HG03442 (cell line): ENCODE measurements around the gene AGTR1.
A peak's percentile ranks its signal among the peaks of the same experiment; 100 is the strongest.
"Not testable (repeated sequence)": the region's sequence is repeated elsewhere in the genome, so short reads cannot be mapped to it uniquely, and the experiment has no call there.

Experiments
- ATAC-seq: cut with Tn5 transposase; IDR thresholded peaks from one replicate; pipeline ENCODE4 v1.9.1; 2021; ENCODE audit warnings: mild to moderate bottlenecking, moderate library complexity; ENCODE audit not compliant: unreplicated experiment

AGTR1 gene

DNA sequence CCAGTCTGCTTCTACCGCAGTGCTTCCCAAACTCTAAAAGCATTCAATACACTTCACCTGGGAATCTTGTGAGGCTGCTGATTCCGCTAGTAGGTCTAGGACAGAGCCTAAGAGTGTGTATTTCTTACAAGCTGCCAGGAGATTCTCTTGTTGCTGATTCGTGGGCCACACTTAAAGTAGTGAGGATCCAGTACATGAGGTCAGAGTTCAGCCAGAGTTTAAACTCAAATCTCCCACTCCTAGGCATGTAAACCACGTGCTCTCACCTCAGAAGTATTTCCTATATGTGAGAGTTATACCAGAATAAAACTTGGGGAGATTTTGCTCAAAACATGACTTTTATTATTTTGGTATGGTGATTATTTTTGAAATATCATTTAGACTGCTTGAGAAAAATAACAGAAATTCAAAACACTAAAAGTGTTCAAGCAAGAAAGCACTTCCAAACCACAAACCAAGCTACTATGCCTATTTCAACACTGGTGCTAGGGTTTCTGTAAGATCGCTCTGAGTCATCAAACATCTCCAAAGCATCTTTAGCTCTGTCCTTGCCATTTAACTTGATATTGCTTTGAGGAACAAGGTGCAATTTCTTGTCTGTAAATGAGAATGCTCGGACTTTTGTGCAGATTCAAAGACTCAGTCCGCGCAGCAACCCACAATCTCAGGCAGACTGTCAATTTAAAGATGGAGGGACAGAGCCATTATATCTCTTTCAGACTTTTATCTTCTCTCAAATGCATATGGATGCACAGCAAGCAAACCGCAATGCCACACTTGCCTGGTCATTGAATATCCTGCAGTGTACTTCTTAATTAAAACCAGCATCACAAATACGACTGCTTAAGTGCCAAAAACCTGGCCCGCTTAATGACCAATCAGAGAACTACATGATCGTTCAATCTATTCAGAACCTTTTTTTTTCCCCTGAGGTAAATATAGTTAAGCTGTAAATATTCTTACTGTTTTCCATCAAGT is 59.8 kb downstream of the AGTR1 start:
- no peak for ATAC-seq

DNA sequence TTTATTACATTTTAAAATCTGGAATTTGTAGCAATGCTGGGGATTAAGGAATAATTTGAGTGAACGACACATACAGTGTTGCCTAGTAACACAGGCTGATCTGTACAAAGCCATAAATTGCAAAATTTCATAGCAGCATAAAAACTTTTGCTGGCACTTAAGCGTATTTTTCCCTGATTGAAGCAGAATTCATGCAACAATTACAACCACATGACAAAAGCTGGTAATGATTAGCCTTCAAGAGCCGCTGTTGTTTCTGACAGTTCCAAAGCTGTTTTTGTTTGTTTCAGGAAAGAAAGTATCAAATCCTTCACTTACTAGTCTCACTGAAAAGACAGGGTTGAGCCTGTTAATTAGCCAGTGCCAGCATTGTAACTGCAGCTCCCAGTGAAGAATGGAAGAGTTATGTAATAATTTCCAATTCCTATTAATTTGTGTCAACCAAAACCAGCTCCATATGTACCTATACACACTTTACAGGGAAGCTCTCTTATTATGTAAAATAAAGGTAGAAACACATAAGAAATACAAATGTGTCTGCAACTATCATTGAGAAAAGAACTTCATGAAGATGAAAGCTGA is 60.7 kb downstream of the AGTR1 start:
- ATAC-seq, result no peak

DNA sequence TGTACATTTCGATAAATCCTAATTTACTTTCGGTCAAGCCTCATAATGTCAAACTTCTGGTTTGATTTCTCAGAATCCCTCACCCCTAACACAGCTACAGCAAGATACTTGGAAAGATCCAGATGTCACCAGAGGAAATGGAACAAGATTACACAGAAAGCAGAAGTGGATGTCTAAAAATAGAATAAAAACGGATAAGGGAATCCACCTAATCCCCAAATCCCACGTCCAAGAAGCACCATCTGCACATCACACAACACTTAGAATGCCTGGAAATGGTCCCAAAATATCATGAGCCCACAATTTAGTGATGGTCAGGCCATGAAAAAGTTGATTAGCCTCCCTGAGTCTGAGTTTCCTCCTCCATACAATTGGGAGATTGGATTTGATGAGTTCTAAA is 61.7 kb downstream of the AGTR1 start:
- ATAC-seq, result no peak

DNA sequence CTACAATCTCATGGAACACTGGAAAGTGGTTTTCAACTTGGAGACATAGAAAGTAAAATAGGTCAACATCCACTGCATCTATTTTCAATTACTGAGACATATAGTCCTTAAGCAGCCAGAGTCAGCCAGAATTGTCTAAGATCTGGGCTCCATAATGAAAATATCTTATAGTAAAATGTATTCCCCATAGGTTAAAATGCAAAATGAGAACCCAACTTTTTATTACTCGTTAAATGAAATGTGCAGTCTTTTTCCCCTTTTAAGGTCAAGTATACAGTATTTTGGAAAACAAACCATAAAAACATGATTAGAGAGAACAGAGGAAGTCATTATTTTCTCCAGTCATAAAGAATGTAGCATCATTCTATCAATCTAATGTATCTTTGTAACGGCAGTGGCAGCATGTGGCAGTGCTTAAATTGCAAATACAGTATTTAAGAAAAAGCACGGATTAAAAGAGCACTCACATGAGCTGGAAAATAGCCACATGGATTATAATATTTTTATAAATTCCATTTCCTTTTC is 65.5 kb downstream of the AGTR1 start:
- ATAC-seq, result no peak

DNA sequence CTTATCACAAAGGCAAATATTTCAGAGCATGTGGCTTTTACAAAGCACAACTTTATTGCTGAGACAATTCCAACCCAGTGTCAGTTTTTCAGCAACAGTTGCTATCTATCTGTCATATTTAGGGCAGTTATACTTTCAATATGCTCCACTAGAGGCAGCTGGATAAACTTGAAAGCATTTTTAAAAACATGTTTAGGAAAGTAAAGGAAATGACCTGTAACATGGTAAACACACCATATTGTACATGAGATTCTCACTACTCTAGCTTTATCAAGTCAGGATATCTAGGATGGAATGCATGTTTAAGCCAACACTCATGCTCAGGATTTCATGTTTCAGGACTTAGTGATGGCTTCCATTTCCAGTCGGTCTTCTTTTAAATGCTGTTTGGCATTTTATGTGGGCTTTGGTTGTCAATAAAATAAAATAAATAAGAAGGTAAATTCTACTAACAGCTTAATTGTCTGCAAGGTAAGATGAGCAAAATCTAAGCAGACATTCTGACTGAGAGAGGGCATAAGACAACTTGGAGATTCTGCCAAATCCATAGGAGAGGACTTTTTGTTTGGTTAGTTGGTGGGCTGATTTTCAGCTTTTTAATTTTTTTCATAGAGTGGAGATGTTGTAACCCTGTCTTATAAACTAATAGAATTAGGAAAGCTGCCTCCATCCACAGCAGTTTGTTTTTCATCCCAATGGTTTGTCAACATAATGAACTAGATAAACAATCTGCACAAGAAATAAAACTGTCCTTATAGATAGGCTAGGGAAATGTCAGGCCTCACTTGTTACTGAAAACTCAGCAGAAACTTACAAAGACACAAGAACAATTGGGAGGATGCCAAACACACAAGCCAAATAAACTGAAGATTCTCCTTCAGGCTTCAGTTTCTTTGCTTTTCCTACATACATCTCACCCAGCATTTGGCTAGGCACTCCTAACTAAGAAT is 66.6 kb downstream of the AGTR1 start:
- ATAC-seq, result no peak

DNA sequence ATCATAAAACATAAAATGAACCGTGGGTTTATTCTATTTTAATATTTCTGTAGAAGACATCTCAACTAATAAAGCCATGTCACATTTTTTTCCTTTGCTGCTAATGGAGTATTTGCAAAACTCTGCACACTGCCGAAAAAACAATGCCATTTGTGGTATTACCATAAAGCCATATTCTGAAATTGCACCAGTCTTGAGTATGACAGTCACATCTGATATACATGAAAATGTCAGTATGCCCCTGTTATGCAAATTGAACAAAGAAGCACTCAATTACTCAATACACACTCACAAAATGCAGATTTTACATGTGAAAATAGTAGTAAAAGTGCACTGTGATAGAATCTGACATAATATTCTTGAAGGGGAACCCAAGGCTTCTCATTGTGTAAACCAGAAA is 74.7 kb downstream of the AGTR1 start:
- ATAC-seq, result no peak

DNA sequence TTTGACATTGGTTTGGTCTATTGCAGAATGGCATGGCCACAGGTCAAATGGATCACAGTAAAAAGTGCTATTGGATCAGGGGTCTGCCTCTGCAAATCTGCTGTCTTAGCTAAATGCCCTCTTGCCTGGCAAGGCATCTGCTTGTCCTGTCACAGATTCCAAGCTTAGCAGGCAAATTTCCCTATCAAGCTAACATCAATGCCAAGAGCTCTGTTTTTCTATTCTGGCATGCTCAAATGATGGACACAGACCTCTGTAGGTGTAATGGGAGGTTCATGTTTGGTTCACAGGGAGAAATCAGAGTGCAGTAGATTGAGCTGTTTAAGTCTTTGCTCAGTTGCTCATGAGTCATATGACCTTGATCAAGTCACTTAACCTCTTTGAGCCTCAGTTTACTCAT is 75.1 kb downstream of the AGTR1 start:
- ATAC-seq, result no peak

DNA sequence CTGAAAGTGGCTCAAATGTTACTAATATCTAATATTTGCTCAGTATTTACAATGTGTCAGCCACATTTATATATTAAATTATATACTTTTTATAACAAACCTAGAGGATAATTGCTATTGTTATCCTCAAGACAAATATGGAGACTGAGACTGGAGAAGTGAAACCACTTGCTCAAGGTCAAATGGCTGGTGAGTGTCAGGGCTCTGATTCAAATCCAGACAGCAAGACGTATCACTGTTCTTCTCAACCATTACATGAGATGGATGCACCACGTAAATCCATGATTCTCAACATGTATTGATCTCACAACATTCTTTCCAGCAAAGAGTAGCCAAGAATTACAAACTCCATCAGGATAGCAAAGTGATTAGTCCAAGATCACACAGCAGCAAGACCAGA is 76.1 kb downstream of the AGTR1 start:
- ATAC-seq, result peak; percentile 61

DNA sequence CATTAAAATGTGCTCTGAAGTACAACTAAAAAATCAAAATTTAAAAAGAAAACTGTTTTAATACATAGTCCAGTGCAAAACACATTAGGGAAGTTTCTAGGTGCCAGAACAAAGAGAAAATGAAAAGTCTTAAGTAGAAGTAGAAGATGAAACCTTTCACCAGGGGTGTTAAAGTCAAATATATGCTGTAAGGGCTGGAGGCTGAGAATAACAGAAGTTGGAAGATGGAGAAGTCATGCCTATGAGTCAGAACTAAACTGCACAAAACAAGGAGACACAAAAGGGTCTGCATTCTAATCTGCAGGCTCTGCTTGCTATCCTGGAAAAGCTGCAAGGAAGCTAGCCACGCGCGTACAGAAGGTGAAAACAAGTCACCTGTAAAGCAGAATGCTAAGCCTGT is 81.2 kb downstream of the AGTR1 start:
- ATAC-seq, result no peak

DNA sequence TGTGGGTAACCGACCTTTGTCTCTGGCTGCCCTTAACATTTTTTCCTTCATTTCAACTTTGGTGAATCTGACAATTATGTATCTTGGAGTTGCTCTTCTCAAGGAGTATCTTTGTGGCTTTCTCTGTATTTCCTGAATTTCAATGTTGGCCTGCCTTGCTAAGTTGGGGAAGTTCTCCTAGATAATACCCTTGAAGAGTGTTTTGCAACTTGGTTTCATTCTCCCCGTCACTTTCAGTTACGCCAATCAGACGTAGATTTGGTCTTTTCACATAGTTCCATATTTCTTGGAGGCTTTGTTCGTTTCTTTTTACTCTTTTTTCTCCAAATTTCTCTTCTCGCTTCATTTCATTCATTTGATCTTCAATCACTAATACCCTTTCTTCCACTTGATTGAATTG is 87.3 kb downstream of the AGTR1 start:
- ATAC-seq, result not testable (repeated sequence)

DNA sequence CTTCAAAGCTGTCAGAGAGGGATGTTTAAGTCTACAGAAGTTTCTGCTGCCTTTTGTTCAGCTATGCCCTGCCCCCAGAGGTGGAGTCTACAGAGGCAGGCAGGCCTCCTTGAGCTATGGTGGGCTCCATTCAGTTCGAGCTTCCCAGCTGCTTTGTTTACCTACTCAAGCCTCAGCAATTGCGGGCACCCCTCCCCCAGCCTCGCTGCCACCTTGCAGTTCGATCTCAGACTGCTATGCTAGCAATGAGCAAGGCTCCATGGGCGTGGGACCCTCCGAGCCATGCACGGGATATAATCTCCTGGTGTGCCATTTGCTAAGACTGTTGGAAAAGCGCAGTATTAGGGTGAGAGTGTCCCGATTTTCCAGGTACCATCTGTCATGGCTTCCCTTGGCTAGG is 88.5 kb downstream of the AGTR1 start:
- not testable (repeated sequence) for ATAC-seq

DNA sequence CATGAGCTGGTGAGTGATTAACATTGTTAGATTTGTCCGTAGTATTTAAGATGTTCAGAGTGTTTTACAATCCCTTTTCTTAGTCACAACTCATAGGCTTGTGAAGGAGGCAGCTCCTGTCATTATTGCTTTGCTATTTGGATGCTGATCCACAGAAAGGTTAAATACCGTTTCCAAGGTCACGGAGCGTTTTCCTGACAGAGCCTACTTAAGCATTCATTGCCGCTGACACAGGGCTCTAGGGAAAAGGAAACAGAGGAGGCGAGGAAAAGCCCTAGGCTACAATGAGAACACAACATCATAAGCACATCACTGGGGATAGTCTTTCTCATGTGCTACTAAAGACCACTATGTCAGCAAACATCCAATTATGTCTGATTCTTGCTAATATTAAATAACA is 91.4 kb downstream of the AGTR1 start:
- ATAC-seq, result no peak

DNA sequence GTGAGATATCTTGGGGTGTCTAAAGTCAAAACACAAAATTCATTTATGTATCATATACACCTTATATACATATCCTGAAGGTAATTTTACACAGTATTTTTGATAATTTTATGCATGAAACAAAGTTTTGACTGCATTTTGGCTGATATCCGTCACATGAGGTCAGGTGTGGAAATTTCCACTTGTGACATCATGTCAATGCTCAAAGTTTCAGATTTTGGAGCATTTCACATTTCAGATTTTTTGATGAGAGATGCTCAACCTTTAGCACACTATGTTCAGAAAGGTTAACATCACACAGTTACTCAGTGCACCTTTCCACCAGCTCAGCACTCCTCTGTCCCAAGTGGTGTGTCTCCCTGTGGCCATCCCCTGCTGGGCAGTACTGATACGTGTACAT is 92.2 kb downstream of the AGTR1 start:
- ATAC-seq, result no peak

DNA sequence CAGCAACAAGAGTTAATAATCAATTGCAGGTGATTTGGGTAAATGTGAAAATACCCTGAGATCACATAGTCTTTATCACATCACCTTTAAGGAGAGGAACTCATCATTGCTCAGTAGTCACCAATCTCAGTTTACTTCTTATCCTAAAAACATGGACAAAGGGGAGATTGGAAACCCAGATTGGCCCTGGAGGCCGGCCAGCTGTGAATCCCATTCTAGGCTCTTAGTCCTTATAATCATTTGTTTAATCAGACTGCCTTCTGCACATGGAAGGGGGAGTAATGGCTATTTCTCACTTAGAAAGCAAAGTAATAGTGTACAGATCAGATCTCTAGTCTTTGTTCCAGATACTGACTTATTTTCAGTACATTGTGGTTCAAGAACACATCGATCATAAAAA is 92.7 kb downstream of the AGTR1 start:
- ATAC-seq, result no peak

DNA sequence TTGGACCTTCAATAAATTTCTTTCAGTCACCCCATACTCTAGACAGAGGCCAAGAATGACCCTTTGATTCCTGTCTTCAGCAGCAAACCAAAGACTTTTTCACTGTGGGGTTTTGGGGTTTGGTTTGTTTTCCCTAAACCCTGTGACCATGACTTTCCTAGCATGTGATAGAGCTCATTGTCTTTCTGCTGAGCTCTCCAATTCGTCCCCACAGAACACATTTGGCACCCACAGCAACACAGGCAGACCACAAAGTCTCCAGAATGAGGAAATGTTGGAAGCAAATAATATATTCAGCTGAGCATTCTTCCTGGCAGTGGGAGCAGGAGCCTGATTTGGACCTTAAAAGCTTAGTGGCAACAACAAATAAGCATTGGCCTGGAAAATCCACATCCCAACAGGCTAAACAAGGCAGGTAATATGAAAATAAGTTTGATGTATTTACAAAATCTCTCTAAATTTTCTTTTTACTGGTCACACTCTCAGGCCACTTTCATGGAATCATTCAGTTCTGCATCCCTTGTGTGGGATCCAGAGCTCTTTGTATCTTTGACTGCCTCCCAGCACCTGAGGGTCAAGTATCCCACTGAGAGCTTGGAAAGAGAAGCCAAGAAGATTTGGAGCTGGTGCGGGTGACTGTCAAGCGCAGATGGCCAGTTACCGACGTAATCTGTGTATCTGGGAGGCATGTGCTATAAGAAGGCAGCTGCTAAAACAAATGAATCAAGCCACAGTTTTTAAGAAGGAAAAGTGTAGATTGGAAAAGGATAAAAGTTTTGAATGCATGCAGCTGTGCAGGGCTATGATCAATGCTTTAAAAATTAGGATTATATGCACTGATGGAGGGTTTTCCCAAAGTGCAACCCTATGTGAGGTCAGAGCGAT is 93.4 kb downstream of the AGTR1 start:
- ATAC-seq, result no peak

DNA sequence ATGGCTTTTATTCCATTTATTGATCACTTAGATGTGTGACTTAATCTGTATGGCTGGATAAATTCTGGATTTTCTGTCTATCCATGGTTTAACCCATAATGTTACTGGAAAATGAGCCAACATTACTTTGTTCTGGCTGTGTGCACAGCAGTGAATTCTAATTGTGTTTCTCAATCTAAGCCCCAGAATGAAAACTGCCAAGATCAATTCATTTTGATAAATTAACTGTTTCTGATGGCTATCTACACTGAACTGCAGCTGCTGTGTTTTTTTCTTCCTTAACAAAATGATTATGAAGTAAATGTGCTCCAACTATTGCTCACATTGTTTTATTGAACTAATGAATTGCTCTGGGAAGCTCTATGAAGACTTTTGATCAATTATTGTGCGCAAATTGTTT is 94.2 kb downstream of the AGTR1 start:
- ATAC-seq, result no peak

DNA sequence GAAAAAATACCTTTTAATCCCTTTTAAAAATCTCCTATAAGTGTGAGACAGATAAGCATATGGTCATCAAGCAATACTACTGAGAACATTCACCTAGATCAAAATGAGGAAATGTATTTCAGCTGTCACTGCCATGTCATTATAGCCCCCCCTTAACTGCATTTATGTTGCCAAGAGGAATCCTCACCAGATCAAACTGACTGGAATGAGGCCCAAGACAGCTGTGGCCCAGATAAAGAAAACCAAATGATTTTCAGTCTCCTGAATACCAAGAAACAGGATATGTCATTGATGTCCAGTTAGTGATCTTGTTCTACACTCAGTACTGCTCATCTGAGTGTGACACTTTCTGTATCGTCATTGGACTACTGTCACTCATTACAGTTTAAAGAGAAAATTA is 94.8 kb downstream of the AGTR1 start:
- no peak for ATAC-seq
